ENCODE results near the gene ACACA. TPM values are rescaled to one million over a fixed set of nuclear protein-coding genes. Genes with fewer than 3 reads are reported as not detected.

The ACACA gene
- total and polyA plus RNA-seq, 2 experiments from 2014 or later, result 59.6 to 164 TPM

DNA sequence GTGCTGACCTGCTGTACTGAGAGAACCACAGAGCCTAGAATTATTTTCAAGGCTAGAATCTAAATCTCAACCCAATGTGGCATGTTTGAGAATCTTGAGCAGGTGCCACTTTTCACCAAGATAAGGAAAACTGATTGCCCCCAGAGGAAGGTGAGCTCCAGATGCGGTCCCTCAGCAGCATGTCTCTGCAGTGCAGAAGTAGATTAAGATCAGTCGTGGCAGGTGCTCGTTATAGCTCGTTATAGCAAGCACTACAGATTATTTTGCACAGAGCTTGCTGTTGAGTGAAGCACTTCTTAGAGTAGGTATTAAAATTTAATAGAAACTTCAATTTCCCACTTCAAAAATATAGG lies 281.8 kb downstream of the ACACA start:
- Histone ChIP-seq H2AFZ (no peak overlapping the region), H4K20me1 (replicated peaks; ENCODE audit: insufficient read depth) (no peaks in the 10 kb centered on the region), H3K27me3 (ENCODE audit: insufficient read depth) (no peaks in the 10 kb centered on the region), H3K4me2 (no peak overlapping the region), H3K4me3 (no peak overlapping the region), H3K9me2 (ENCODE audit: insufficient read depth) (no peaks in the 10 kb centered on the region), H3K36me3 (ENCODE audit: insufficient read depth) (peaks cover 39% of the 10 kb centered on the region), H3F3A (replicated peaks; ENCODE audit: low read depth) (no peaks in the 10 kb centered on the region; the same call in 1 of the 2 replicates), H3K79me2 (replicated peaks; ENCODE audit: insufficient read depth) (no peaks in the 10 kb centered on the region), H3K4me1 (ENCODE audit: insufficient read depth) (peaks cover 3% of the 10 kb centered on the region), H3K27ac (ENCODE audit: low read depth) (no peak overlapping the region)
- H3K4me1 Mint-ChIP-seq, result peaks cover 10% of the 10 kb centered on the region
- no peak overlapping the region for H3K4me3 Mint-ChIP-seq
- H3K36me3 Mint-ChIP-seq (ENCODE audit: low read depth), result peaks cover 54% of the 10 kb centered on the region
- no peak for TF ChIP-seq NANOG (IDR thresholded peaks at IDR 0.05; ENCODE audit: borderline replicate concordance)
- TF ChIP-seq STAT1 (IDR thresholded peaks at IDR 0.05; ENCODE audit: unreplicated experiment), result no peak
- TF ChIP-seq ZNF331 (CRISPR knock-in tag; IDR thresholded peaks at IDR 0.05; ENCODE audit: low read depth), result no peak
- TF ChIP-seq ZNF114 (CRISPR knock-in tag; IDR thresholded peaks at IDR 0.05), result no peak
- no peak for TF ChIP-seq EZH2phosphoT487 (IDR thresholded peaks at IDR 0.05; ENCODE audit: unreplicated experiment)
- TF ChIP-seq EZH2 (IDR thresholded peaks at IDR 0.05; ENCODE audit: low read depth, unreplicated experiment), result no peak
- TF ChIP-seq, protein P1, sequence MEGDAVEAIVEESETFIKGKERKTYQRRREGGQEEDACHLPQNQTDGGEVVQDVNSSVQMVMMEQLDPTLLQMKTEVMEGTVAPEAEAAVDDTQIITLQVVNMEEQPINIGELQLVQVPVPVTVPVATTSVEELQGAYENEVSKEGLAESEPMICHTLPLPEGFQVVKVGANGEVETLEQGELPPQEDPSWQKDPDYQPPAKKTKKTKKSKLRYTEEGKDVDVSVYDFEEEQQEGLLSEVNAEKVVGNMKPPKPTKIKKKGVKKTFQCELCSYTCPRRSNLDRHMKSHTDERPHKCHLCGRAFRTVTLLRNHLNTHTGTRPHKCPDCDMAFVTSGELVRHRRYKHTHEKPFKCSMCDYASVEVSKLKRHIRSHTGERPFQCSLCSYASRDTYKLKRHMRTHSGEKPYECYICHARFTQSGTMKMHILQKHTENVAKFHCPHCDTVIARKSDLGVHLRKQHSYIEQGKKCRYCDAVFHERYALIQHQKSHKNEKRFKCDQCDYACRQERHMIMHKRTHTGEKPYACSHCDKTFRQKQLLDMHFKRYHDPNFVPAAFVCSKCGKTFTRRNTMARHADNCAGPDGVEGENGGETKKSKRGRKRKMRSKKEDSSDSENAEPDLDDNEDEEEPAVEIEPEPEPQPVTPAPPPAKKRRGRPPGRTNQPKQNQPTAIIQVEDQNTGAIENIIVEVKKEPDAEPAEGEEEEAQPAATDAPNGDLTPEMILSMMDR (conservative IDR thresholded peaks at IDR 0.05; ENCODE audit: low read depth in 2 of 2), result no peak
- TF ChIP-seq, protein P2, sequence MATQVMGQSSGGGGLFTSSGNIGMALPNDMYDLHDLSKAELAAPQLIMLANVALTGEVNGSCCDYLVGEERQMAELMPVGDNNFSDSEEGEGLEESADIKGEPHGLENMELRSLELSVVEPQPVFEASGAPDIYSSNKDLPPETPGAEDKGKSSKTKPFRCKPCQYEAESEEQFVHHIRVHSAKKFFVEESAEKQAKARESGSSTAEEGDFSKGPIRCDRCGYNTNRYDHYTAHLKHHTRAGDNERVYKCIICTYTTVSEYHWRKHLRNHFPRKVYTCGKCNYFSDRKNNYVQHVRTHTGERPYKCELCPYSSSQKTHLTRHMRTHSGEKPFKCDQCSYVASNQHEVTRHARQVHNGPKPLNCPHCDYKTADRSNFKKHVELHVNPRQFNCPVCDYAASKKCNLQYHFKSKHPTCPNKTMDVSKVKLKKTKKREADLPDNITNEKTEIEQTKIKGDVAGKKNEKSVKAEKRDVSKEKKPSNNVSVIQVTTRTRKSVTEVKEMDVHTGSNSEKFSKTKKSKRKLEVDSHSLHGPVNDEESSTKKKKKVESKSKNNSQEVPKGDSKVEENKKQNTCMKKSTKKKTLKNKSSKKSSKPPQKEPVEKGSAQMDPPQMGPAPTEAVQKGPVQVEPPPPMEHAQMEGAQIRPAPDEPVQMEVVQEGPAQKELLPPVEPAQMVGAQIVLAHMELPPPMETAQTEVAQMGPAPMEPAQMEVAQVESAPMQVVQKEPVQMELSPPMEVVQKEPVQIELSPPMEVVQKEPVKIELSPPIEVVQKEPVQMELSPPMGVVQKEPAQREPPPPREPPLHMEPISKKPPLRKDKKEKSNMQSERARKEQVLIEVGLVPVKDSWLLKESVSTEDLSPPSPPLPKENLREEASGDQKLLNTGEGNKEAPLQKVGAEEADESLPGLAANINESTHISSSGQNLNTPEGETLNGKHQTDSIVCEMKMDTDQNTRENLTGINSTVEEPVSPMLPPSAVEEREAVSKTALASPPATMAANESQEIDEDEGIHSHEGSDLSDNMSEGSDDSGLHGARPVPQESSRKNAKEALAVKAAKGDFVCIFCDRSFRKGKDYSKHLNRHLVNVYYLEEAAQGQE (IDR thresholded peaks at IDR 0.05; ENCODE audit: unreplicated experiment), result no peak
- no peak for TF ChIP-seq JUNB (IDR thresholded peaks at IDR 0.05; ENCODE audit: unreplicated experiment)
- TF ChIP-seq CREB1 (CRISPR knock-in tag; IDR thresholded peaks at IDR 0.05; ENCODE audit: low read depth), result no peak
- TF ChIP-seq, protein P3, sequence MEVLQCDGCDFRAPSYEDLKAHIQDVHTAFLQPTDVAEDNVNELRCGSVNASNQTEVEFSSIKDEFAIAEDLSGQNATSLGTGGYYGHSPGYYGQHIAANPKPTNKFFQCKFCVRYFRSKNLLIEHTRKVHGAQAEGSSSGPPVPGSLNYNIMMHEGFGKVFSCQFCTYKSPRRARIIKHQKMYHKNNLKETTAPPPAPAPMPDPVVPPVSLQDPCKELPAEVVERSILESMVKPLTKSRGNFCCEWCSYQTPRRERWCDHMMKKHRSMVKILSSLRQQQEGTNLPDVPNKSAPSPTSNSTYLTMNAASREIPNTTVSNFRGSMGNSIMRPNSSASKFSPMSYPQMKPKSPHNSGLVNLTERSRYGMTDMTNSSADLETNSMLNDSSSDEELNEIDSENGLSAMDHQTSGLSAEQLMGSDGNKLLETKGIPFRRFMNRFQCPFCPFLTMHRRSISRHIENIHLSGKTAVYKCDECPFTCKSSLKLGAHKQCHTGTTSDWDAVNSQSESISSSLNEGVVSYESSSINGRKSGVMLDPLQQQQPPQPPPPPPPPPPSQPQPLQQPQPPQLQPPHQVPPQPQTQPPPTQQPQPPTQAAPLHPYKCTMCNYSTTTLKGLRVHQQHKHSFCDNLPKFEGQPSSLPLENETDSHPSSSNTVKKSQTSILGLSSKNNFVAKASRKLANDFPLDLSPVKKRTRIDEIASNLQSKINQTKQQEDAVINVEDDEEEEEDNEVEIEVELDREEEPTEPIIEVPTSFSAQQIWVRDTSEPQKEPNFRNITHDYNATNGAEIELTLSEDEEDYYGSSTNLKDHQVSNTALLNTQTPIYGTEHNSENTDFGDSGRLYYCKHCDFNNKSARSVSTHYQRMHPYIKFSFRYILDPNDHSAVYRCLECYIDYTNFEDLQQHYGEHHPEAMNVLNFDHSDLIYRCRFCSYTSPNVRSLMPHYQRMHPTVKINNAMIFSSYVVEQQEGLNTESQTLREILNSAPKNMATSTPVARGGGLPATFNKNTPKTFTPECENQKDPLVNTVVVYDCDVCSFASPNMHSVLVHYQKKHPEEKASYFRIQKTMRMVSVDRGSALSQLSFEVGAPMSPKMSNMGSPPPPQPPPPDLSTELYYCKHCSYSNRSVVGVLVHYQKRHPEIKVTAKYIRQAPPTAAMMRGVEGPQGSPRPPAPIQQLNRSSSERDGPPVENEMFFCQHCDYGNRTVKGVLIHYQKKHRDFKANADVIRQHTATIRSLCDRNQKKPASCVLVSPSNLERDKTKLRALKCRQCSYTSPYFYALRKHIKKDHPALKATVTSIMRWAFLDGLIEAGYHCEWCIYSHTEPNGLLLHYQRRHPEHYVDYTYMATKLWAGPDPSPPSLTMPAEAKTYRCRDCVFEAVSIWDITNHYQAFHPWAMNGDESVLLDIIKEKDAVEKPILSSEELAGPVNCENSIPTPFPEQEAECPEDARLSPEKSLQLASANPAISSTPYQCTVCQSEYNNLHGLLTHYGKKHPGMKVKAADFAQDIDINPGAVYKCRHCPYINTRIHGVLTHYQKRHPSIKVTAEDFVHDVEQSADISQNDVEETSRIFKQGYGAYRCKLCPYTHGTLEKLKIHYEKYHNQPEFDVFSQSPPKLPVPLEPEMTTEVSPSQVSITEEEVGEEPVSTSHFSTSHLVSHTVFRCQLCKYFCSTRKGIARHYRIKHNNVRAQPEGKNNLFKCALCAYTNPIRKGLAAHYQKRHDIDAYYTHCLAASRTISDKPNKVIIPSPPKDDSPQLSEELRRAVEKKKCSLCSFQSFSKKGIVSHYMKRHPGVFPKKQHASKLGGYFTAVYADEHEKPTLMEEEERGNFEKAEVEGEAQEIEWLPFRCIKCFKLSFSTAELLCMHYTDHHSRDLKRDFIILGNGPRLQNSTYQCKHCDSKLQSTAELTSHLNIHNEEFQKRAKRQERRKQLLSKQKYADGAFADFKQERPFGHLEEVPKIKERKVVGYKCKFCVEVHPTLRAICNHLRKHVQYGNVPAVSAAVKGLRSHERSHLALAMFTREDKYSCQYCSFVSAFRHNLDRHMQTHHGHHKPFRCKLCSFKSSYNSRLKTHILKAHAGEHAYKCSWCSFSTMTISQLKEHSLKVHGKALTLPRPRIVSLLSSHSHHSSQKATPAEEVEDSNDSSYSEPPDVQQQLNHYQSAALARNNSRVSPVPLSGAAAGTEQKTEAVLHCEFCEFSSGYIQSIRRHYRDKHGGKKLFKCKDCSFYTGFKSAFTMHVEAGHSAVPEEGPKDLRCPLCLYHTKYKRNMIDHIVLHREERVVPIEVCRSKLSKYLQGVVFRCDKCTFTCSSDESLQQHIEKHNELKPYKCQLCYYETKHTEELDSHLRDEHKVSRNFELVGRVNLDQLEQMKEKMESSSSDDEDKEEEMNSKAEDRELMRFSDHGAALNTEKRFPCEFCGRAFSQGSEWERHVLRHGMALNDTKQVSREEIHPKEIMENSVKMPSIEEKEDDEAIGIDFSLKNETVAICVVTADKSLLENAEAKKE (CRISPR knock-in tag; IDR thresholded peaks at IDR 0.05), result no peak
- TF ChIP-seq POLR2AphosphoS5 (IDR thresholded peaks at IDR 0.05; ENCODE audit: low read depth), result no peak
- TF ChIP-seq, protein P4, sequence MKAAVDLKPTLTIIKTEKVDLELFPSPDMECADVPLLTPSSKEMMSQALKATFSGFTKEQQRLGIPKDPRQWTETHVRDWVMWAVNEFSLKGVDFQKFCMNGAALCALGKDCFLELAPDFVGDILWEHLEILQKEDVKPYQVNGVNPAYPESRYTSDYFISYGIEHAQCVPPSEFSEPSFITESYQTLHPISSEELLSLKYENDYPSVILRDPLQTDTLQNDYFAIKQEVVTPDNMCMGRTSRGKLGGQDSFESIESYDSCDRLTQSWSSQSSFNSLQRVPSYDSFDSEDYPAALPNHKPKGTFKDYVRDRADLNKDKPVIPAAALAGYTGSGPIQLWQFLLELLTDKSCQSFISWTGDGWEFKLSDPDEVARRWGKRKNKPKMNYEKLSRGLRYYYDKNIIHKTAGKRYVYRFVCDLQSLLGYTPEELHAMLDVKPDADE (IDR thresholded peaks at IDR 0.05), result no peak
- H3K9me3 Mint-ChIP-seq, result no peaks in the 10 kb centered on the region
- ATAC-seq (no peak), DNase-seq (ENCODE audit: low spot score) (no peak)
- H3K27me3 Mint-ChIP-seq (ENCODE audit: insufficient read depth, low read depth, poor library complexity), result peaks cover 3% of the 10 kb centered on the region
- H3K27ac Mint-ChIP-seq, result 0 out of 2 replicates have a peak overlapping the region, but pooled peaks have one; percentile 2

All from GM23338 (cell line).